Mesodermal cell (in vitro differentiated cells): ENCODE results near the gene IGFALS.

ENCODE experiments used
- H3K27ac ChIP-seq: 2 replicates; pipeline ENCODE4 v1.7.0; 2013; ENCODE audit warnings: mild to moderate bottlenecking, low read depth, low read length, moderate library complexity; ENCODE audit not compliant: severe bottlenecking
- H3K36me3 ChIP-seq: 2 replicates; pipeline ENCODE4 v1.7.1; 2013; ENCODE audit warnings: mild to moderate bottlenecking, low read length, moderate library complexity; ENCODE audit not compliant: control insufficient read depth, insufficient read depth
- H3K4me1 ChIP-seq: one replicate; pipeline ENCODE4 v1.7.1; 2013; ENCODE audit warnings: mild to moderate bottlenecking, low read length; ENCODE audit not compliant: insufficient read depth, control insufficient read depth, poor library complexity, severe bottlenecking
- H3K4me3 ChIP-seq: 2 replicates; pipeline ENCODE4 v1.7.0; 2013; ENCODE audit warnings: low read length, control low read depth, mild to moderate bottlenecking; ENCODE audit not compliant: insufficient read depth, poor library complexity, severe bottlenecking; ENCODE audit errors: extremely low read depth
- H3K9me3 ChIP-seq: 2 replicates; pipeline ENCODE4 v1.7.1; 2013; ENCODE audit warnings: mild to moderate bottlenecking, low read length, moderate library complexity; ENCODE audit not compliant: control insufficient read depth
- WGBS, 2 experiments: methylation state at CpG; one replicate each; pipeline ENCODE4 v1.1.5; 2013; ENCODE audit warnings: missing lambda C conversion rate in 2 of 2; ENCODE audit not compliant: insufficient coverage in 2 of 2; 5-methylcytosine and 5-hydroxymethylcytosine counted together

Gene IGFALS

GRCh38 chr16:1762196-1762878, 31.2 kb downstream of the IGFALS start:
- 95 to 96% methylated on average over 28 to 30 of the region's 30 CpGs for WGBS, 2 experiments
- Histone ChIP-seq H3K4me1 (no peaks in the 10 kb centered on the region), H3K4me3 (no peak overlapping the region), H3K9me3 (no peaks in the 10 kb centered on the region), H3K27ac (no peak overlapping the region), H3K36me3 (peaks cover 60% of the 10 kb centered on the region)

- WGBS, 2 experiments = 89 to 94% methylated on average over 10 to 11 of the region's 15 CpGs
- no peaks in the 10 kb centered on the region for H3K4me1 ChIP-seq
- peaks cover 56% of the 10 kb centered on the region for H3K36me3 ChIP-seq
- H3K9me3 ChIP-seq = no peaks in the 10 kb centered on the region
- H3K27ac ChIP-seq = no peak overlapping the region
- no peak overlapping the region for H3K4me3 ChIP-seq
These were observed 31.8 kb downstream of the IGFALS start for GRCh38 chr16:1761751-1762150.

GRCh38 chr16:1760911-1761310, 32.6 kb downstream of the IGFALS start:
- Histone ChIP-seq H3K4me3 (no peak overlapping the region), H3K27ac (no peak overlapping the region), H3K9me3 (no peaks in the 10 kb centered on the region), H3K36me3 (peaks cover 51% of the 10 kb centered on the region), H3K4me1 (no peaks in the 10 kb centered on the region)
- WGBS, 2 experiments = 93 to 98% methylated on average over 11 to 15 of the region's 15 CpGs

GRCh38 chr16:1759511-1759910, 34.0 kb downstream of the IGFALS start:
- H3K27ac ChIP-seq = no peak overlapping the region
- peaks cover 43% of the 10 kb centered on the region for H3K36me3 ChIP-seq
- 94 to 97% methylated on average over 17 to 21 of the region's 21 CpGs for WGBS, 2 experiments

GRCh38 chr16:1758923-1759322, 34.6 kb downstream of the IGFALS start:
- whole genome bisulfite sequencing, 2 experiments = 97 to 98% methylated on average over 7 to 10 of the region's 18 CpGs
- Histone ChIP-seq H3K9me3 (no peaks in the 10 kb centered on the region), H3K4me1 (no peaks in the 10 kb centered on the region), H3K27ac (no peak overlapping the region), H3K36me3 (peaks cover 43% of the 10 kb centered on the region), H3K4me3 (no peak overlapping the region)

More at GRCh38 chr16:1759511-1759910, 34.0 kb downstream of the IGFALS start:
- Histone ChIP-seq H3K4me3 (no peak overlapping the region), H3K4me1 (no peaks in the 10 kb centered on the region), H3K9me3 (no peaks in the 10 kb centered on the region)

GRCh38 chr16:1757714-1758461, 35.6 kb downstream of the IGFALS start:
- Histone ChIP-seq H3K9me3 (no peaks in the 10 kb centered on the region), H3K27ac (no peak overlapping the region), H3K4me1 (no peaks in the 10 kb centered on the region), H3K4me3 (no peak overlapping the region), H3K36me3 (peaks cover 41% of the 10 kb centered on the region)
- WGBS, 2 experiments = 94 to 95% methylated on average over 28 to 33 of the region's 37 CpGs

- Histone ChIP-seq H3K36me3 (peaks cover 53% of the 10 kb centered on the region), H3K9me3 (no peaks in the 10 kb centered on the region), H3K4me3 (no peak overlapping the region), H3K4me1 (no peaks in the 10 kb centered on the region), H3K27ac (no peak overlapping the region)
- 92 to 93% methylated on average over 9 of the region's 12 CpGs for WGBS, 2 experiments
These were observed 39.3 kb downstream of the IGFALS start for GRCh38 chr16:1754204-1754603.

- H3K4me3 ChIP-seq = no peak overlapping the region
- no peak overlapping the region for H3K27ac ChIP-seq
- H3K36me3 ChIP-seq = peaks cover 64% of the 10 kb centered on the region
- no peaks in the 10 kb centered on the region for H3K9me3 ChIP-seq
- 96 to 97% methylated on average over 14 of the region's 14 CpGs for WGBS, 2 experiments
- H3K4me1 ChIP-seq = no peaks in the 10 kb centered on the region
These were observed 40.7 kb downstream of the IGFALS start for GRCh38 chr16:1752853-1753252.

- Histone ChIP-seq H3K36me3 (peaks cover 73% of the 10 kb centered on the region), H3K27ac (no peak overlapping the region), H3K4me3 (no peak overlapping the region), H3K9me3 (no peaks in the 10 kb centered on the region), H3K4me1 (peaks cover 3% of the 10 kb centered on the region)
- 96% methylated on average over 14 to 16 of the region's 16 CpGs for WGBS, 2 experiments
These were observed 41.6 kb downstream of the IGFALS start for GRCh38 chr16:1751946-1752345.

GRCh38 chr16:1749152-1750117, 44.1 kb downstream of the IGFALS start:
- H3K9me3 ChIP-seq = no peaks in the 10 kb centered on the region
- peaks cover 24% of the 10 kb centered on the region for H3K4me1 ChIP-seq
- no peak overlapping the region for H3K27ac ChIP-seq
- WGBS, 2 experiments = 97 to 98% methylated on average over 19 to 28 of the region's 29 CpGs
- peaks cover 80% of the 10 kb centered on the region for H3K36me3 ChIP-seq
- no peak overlapping the region for H3K4me3 ChIP-seq
